GM18858 (cell line): ENCODE data around the gene TADA2B.
A peak's percentile ranks its signal among the peaks of the same experiment; 100 is the strongest.
"Not testable (repeated sequence)": the region's sequence is repeated elsewhere in the genome, so short reads cannot be mapped to it uniquely, and the experiment has no call there.

Source experiments
- ATAC-seq: cut with Tn5 transposase; IDR thresholded peaks from one replicate; pipeline ENCODE4 v1.9.1; 2021; ENCODE audit not compliant: unreplicated experiment

TADA2B gene

GRCh38 chr4:7078025-7078424 lies 34.9 kb downstream of the TADA2B start:
- no peak for ATAC-seq

- not testable (repeated sequence) for ATAC-seq
Measured at GRCh38 chr4:7079483-7079882, 36.3 kb downstream of the TADA2B start.

- ATAC-seq = not testable (repeated sequence)
Measured at GRCh38 chr4:7079909-7080308, 36.7 kb downstream of the TADA2B start.

- ATAC-seq = no peak
Measured at GRCh38 chr4:7083597-7084563, 40.7 kb downstream of the TADA2B start.

GRCh38 chr4:7084564-7084961 lies 41.4 kb downstream of the TADA2B start:
- not testable (repeated sequence) for ATAC-seq

GRCh38 chr4:7086384-7086783 lies 43.2 kb downstream of the TADA2B start:
- ATAC-seq = no peak

- ATAC-seq = no peak
Measured at GRCh38 chr4:7087036-7087435, 43.9 kb downstream of the TADA2B start.

- ATAC-seq = no peak
Measured at GRCh38 chr4:7089213-7089986, 46.2 kb downstream of the TADA2B start.

GRCh38 chr4:7092026-7092425 lies 48.9 kb downstream of the TADA2B start:
- ATAC-seq = no peak

- ATAC-seq = no peak
Measured at GRCh38 chr4:7094916-7095315, 51.7 kb downstream of the TADA2B start.

GRCh38 chr4:7095611-7096155 lies 52.5 kb downstream of the TADA2B start:
- ATAC-seq = no peak

- no peak for ATAC-seq
Measured at GRCh38 chr4:7096236-7096635, 53.1 kb downstream of the TADA2B start.

GRCh38 chr4:7101692-7102515 lies 58.7 kb downstream of the TADA2B start:
- ATAC-seq = peak; percentile 79

GRCh38 chr4:7102516-7102909 lies 59.3 kb downstream of the TADA2B start:
- not testable (repeated sequence) for ATAC-seq

GRCh38 chr4:7103031-7103606 lies 59.9 kb downstream of the TADA2B start:
- peak; percentile 48 for ATAC-seq

- no peak for ATAC-seq
Measured at GRCh38 chr4:7103607-7104365, 60.6 kb downstream of the TADA2B start.

- ATAC-seq = no peak
Measured at GRCh38 chr4:7104366-7105031, 61.3 kb downstream of the TADA2B start.

GRCh38 chr4:7105276-7105675 lies 62.1 kb downstream of the TADA2B start:
- ATAC-seq = no peak
